Measurements from ENCODE around the gene UPF1. TPM values are rescaled to one million over a fixed set of nuclear protein-coding genes. Genes with fewer than 3 reads are reported as not detected.

The UPF1 gene
- polyA plus RNA-seq, 3 donors = 2.6 to 43.7 (median 3.2) TPM

Other genes starting within 250 kb of the UPF1 start
- 100 to 1,000 TPM in 2 of 3 donors, 10 to 100 TPM in 1; 83.7 to 141 (median 122) TPM for gene REX1BD, start 243.2 kb upstream of the UPF1 start, polyA plus RNA-seq
- under 1 TPM in 1 of 3 donors, not detected in 2; 0.19 TPM for gene CRLF1, start 225.2 kb upstream of the UPF1 start, polyA plus RNA-seq
- gene TMEM59L, start 219.1 kb upstream of the UPF1 start, polyA plus RNA-seq = not detected
- 1 to 10 TPM; 1.6 to 3.2 (median 2.0) TPM for gene KLHL26, start 194.9 kb upstream of the UPF1 start, polyA plus RNA-seq
- gene CRTC1, start 148.3 kb upstream of the UPF1 start, polyA plus RNA-seq = 1 to 10 TPM in 1 of 3 donors, under 1 TPM in 2; 0.28 to 9.2 (median 0.55) TPM
- not detected for gene COMP, start 40.7 kb upstream of the UPF1 start, polyA plus RNA-seq
- gene CERS1, start 64.2 kb downstream of the UPF1 start, polyA plus RNA-seq = not detected
- 100 to 1,000 TPM; 331 to 345 (median 345) TPM for gene COPE, start 87.4 kb downstream of the UPF1 start, polyA plus RNA-seq
- 10 to 100 TPM; 24.0 to 40.3 (median 27.5) TPM for gene DDX49, start 87.8 kb downstream of the UPF1 start, polyA plus RNA-seq
- gene HOMER3, start 109.3 kb downstream of the UPF1 start, polyA plus RNA-seq = 10 to 100 TPM; 45.1 to 88.1 (median 49.4) TPM
- gene SUGP2, start 201.6 kb downstream of the UPF1 start, polyA plus RNA-seq = 100 to 1,000 TPM in 1 of 3 donors, 1 to 10 TPM in 2; 7.6 to 143 (median 8.2) TPM
- 10 to 100 TPM; 22.3 to 29.6 (median 26.1) TPM for gene ARMC6, start 201.6 kb downstream of the UPF1 start, polyA plus RNA-seq
- gene SLC25A42, start 232.0 kb downstream of the UPF1 start, polyA plus RNA-seq = 1 to 10 TPM in 2 of 3 donors, under 1 TPM in 1; 0.68 to 3.1 (median 1.1) TPM

Data from CD14-positive monocyte (primary cell).